HG02885 (cell line): ENCODE measurements around the gene APEH.

ENCODE experiments used
- ATAC-seq: cut with Tn5 transposase; IDR thresholded peaks from one replicate; pipeline ENCODE4 v1.9.1; 2021; ENCODE audit warnings: mild to moderate bottlenecking; ENCODE audit not compliant: unreplicated experiment, poor library complexity

Gene APEH

GRCh38 chr3:49649576-49649975 lies 24.6 kb upstream of the APEH start:
- ATAC-seq: no peak

- ATAC-seq: no peak
Observed at GRCh38 chr3:49650177-49650576, 24.0 kb upstream of the APEH start.

- ATAC-seq: no peak
Observed at GRCh38 chr3:49650637-49651036, 23.5 kb upstream of the APEH start.

- ATAC-seq: no peak
Observed at GRCh38 chr3:49652218-49652902, 21.8 kb upstream of the APEH start.

- no peak for ATAC-seq
Observed at GRCh38 chr3:49652903-49653415, 21.2 kb upstream of the APEH start.

GRCh38 chr3:49653621-49654020 lies 20.5 kb upstream of the APEH start:
- ATAC-seq: no peak

GRCh38 chr3:49654176-49654825 lies 19.9 kb upstream of the APEH start:
- no peak for ATAC-seq

- no peak for ATAC-seq
Observed at GRCh38 chr3:49654955-49655556, 19.1 kb upstream of the APEH start.

- ATAC-seq: no peak
Observed at GRCh38 chr3:49655731-49656285, 18.3 kb upstream of the APEH start.

GRCh38 chr3:49656541-49657112 lies 17.5 kb upstream of the APEH start:
- no peak for ATAC-seq

GRCh38 chr3:49657208-49657915 lies 16.8 kb upstream of the APEH start:
- ATAC-seq: no peak

- ATAC-seq: no peak
Observed at GRCh38 chr3:49658711-49659110, 15.4 kb upstream of the APEH start.

- ATAC-seq: no peak
Observed at GRCh38 chr3:49659756-49660155, 14.4 kb upstream of the APEH start.

- ATAC-seq: no peak
Observed at GRCh38 chr3:49661281-49661680, 12.9 kb upstream of the APEH start.

- ATAC-seq: no peak
Observed at GRCh38 chr3:49662021-49662420, 12.1 kb upstream of the APEH start.

- ATAC-seq: no peak
Observed at GRCh38 chr3:49662720-49663413, 11.3 kb upstream of the APEH start.

- no peak for ATAC-seq
Observed at GRCh38 chr3:49663831-49664230, 10.3 kb upstream of the APEH start.

- no peak for ATAC-seq
Observed at GRCh38 chr3:49664300-49664699, 9.9 kb upstream of the APEH start.

GRCh38 chr3:49665822-49666519 lies 8.2 kb upstream of the APEH start:
- ATAC-seq: no peak
